HL-60 (cell line): ENCODE results near the gene VWA8.

Experiments used
- POLR2AphosphoS5 ChIP-seq: IDR thresholded peaks from 2 replicates; pipeline ENCODE4 v1.6.1; 2012; ENCODE audit warnings: low read depth
- TF ChIP-seq, protein P1 (sequence below): IDR thresholded peaks from one replicate; pipeline ENCODE4 v1.5.1; 2011; ENCODE audit warnings: low read length, control low read depth, inconsistent platforms; ENCODE audit not compliant: insufficient read depth

DNA sequence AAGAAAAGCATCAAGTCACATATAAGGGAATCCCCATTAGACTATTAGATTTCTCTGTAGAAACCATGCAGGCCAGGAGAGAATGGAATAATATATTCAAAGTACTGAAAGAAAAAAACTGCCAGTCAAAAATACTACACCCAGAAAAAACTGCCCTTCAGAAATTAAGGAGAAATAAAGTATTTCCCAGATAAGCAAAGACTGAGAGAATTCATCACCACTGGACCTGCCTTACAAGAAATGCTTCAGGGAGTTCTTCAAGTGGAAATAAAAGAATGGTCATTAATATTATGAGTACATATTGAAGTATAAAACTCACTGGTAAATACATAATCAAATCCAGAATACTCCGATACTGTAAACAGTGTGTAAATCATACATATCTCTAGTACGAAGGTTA is 35.9 kb downstream of the VWA8 start:
- TF ChIP-seq, protein P1, sequence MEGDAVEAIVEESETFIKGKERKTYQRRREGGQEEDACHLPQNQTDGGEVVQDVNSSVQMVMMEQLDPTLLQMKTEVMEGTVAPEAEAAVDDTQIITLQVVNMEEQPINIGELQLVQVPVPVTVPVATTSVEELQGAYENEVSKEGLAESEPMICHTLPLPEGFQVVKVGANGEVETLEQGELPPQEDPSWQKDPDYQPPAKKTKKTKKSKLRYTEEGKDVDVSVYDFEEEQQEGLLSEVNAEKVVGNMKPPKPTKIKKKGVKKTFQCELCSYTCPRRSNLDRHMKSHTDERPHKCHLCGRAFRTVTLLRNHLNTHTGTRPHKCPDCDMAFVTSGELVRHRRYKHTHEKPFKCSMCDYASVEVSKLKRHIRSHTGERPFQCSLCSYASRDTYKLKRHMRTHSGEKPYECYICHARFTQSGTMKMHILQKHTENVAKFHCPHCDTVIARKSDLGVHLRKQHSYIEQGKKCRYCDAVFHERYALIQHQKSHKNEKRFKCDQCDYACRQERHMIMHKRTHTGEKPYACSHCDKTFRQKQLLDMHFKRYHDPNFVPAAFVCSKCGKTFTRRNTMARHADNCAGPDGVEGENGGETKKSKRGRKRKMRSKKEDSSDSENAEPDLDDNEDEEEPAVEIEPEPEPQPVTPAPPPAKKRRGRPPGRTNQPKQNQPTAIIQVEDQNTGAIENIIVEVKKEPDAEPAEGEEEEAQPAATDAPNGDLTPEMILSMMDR = no peak
- no peak for TF ChIP-seq POLR2AphosphoS5
